Stimulated activated CD4-positive, alpha-beta T cell treated with anti-CD3 and anti-CD28 coated beads, Interleukin-4, amount 100 ng/mL, for 48 hours (primary cell): ENCODE data around the gene VAT1L.

Experiments used
- DNase-seq, 2 donors: peaks; one replicate each; pipeline ENCODE4 v3.0.0-alpha.2; 2020; ENCODE audit warnings: low read depth in 2 of 2

The VAT1L gene

GRCh38 chr16:77869997-77870813 lies 81.8 kb downstream of the VAT1L start:
- DNase-seq = no peak

- no peak for DNase-seq
These were observed 83.6 kb downstream of the VAT1L start for GRCh38 chr16:77871932-77872331.

DNA sequence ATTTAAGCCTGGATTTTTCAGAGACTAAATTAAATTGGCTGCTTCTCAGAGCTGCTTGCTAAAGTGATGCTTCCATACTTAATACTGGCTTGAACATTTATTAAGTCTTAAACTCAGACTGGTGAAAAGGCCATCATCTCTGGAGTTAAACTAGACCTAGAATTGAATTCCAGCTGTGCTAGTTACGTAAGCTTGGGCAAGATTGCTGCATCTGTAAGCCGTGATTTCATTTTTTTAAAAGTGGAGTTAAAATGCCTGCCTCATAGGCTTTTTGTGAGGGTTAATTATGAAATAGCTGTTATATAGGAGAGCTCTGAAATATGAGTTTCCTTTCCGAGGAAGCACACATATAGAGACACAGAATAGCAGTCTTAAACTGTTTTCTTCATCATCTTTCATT lies 84.7 kb downstream of the VAT1L start:
- no peak for DNase-seq

DNA sequence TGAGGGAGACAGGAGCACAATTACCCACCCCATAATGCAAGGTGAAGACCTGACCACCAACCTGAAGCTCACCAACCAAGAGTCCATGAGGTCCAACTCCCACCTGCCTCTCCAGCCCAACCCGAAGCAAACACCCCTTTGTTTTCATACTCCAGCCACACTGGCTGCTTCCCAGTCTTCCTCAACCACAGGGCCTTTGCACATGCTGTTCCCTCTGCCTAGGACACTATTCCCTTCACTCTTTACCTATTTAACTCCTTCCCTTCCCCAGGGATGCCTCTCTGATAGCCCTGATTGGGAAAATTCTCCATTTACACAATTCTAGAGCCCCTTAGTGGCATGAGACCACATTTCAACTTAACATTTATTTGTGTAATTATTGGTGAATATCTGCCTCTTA lies 86.0 kb downstream of the VAT1L start:
- DNase-seq = no peak

- DNase-seq = no peak
These were observed 88.4 kb downstream of the VAT1L start for GRCh38 chr16:77876776-77877175.

GRCh38 chr16:77877712-77878347 lies 89.5 kb downstream of the VAT1L start:
- no peak for DNase-seq

DNA sequence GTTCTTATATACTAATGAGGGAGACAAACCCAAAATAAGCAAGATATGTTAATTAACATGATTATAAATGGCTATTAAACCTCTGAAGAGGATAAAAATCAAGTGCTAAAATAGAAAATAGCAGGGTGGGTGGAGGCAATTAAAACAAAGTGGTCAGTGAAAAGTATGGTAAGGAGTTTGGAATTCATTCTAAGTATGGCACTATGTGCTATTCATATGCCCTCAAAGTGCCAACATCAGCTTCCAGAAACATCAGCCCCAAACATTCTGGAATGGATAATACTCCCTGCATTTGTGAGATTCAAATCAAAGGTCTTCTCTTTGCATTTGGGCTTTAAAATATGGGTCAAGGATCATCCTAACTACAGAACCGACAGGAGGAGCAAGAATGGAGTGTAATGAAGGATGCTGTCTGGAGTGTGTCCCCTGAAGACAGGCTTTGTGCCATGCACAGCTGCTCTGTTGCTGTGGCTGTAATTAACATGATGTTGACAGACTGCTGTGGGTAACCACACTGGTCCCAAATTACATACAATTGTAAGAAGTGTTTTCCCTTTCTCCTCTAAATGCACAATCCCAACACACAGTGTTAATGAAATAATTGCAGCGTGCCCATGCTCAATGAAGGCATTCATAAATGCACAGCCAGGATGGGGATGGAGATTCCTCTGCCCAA lies 93.1 kb downstream of the VAT1L start:
- DNase-seq = no peak

- DNase-seq = no peak
These were observed 94.0 kb downstream of the VAT1L start for GRCh38 chr16:77882358-77882757.

DNA sequence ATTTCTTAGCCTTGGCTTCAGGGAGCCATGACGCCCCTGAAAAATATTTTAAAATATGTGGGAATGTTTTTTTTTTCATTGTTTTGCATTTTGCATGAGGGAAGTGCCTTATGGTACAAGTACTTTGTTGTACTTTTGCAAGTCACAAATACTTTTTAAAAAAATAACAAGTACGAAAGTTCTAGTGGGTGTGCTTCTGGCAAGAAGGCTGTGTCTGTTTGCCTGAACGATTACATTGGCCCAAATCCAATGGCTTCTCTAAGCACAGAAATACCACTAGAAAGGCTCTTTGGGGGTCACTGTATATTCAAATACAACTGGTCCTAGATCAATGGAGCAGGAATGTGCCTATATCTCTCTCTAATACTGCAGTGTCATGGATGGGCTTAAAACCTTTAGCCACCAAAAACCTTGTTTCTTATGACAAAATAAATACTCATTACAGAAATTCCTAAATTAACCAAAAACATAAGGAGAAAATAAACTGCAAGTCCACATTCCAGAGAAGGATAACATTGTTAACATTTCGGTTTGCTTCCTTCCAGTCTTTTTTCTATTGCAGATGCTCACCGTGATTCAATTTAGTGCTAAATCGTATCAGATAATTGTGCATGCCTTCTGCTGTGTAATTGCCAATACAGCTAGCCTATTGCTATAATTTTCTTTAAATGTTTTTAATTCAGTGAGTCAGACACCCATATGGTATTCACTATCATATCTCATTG lies 97.4 kb downstream of the VAT1L start:
- DNase-seq = no peak

GRCh38 chr16:77888871-77889270 lies 100.5 kb downstream of the VAT1L start:
- DNase-seq = no peak

- no peak for DNase-seq
These were observed 101.7 kb downstream of the VAT1L start for GRCh38 chr16:77890075-77890474.

DNA sequence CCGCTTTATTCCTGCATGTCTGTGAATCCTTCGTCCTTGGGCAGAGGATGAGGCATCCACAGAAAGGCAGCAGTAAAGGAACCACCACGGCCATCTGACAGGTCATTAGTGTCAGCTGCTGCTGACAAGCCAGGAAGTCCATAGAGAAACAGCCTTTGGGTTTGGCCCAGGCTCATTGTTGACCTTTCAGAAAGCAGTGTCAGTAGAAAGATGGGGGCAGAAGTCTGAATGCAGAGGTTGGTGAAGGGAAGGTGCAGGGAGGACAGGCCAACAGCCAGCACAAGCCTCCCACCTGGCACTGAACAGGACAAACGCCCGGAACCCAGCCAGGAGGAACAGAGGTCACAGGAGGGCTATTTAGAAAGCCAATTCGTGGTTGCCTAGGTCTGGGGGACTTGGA lies 105.8 kb downstream of the VAT1L start:
- DNase-seq = no peak

- no peak for DNase-seq
These were observed 107.6 kb downstream of the VAT1L start for GRCh38 chr16:77895962-77896361.

DNA sequence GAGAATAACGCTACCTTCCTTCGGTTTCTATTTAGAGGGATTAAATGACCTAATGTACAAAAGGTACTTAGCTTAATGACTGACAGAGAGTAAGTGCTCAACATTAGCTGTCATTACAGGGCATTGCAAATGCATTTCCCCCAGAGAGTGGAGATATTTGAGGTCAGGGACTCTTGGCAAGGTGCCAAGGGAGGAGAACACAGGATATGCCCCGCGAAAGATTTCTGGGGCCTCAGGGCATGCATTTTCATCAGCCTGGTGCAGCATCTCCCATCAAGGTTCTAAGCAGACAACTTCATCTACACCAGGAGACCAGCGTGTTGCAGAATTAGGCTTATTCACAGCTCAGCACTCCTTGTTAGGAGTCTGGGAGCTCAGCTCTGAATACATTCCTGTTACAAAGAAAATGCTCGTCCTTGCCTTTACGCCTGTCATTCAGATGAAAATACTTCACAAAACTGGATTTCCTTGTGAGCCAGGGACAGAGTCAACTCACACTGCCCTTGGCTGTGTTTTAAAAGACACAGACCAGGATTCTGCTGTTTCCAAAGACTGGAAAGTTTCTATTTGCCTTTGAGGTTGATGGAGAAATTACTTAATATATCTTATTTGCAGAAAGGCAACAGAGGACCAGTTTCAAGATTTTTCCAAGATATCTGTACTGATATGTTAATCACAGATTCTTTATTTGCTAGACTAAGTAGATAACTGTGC lies 108.2 kb downstream of the VAT1L start:
- no peak for DNase-seq

GRCh38 chr16:77897129-77897437 lies 108.7 kb downstream of the VAT1L start:
- DNase-seq = no peak

DNA sequence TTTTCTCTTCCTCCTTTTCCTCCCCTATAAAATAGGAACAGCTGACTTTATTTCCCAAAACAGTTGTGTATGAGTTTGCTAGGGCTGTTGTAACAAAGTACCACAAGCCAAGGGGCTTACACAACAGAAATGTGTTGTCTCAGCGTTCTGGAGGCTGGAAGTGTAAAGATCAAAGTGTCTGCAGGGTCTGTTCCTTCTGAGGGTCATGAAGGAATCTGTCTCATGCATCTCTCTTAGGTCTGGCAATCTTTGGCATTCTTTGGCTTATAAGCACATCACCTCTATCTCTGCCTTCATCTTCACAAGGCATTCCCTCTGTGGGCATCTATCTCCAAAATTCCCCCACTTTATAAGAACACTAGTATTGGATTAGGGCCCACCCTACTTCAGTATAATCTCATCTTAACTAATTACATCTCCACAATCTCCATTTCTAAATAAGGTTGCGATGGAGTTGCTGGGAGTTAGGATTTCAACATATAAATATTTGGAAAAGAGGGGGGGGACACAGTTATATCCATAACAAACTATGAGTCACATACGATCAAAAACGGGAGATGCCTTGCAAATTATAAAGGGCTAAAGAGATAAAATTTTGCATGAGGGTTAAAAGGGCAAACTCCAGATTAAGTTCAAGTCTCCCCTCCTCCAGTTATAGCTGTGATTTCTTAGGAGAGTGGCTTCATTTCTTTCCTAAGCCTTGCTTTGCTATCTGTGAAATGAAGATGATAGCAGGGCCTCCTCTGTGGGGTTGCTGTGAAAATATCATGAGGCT lies 109.7 kb downstream of the VAT1L start:
- DNase-seq = no peak

- DNase-seq = no peak
These were observed 110.4 kb downstream of the VAT1L start for GRCh38 chr16:77898671-77899211.

DNA sequence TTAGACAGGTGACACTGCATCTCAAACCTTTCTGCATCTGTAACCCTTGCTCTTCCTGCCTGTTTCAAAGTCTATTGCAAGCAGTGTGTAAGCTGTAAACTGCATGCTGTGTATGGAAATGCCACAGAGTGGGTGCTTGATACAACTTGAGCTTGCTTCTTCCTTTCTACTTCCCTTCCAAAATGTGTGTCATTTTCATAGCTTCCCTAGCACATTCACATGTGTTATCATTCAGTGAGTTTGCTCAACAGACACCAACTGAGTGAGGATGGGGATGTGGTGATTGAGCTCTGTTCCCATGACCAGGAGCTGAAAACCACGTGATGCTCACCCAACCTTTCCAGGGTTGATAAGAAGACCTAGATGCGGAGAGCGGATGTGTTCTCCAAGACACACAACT lies 111.1 kb downstream of the VAT1L start:
- DNase-seq = no peak

DNA sequence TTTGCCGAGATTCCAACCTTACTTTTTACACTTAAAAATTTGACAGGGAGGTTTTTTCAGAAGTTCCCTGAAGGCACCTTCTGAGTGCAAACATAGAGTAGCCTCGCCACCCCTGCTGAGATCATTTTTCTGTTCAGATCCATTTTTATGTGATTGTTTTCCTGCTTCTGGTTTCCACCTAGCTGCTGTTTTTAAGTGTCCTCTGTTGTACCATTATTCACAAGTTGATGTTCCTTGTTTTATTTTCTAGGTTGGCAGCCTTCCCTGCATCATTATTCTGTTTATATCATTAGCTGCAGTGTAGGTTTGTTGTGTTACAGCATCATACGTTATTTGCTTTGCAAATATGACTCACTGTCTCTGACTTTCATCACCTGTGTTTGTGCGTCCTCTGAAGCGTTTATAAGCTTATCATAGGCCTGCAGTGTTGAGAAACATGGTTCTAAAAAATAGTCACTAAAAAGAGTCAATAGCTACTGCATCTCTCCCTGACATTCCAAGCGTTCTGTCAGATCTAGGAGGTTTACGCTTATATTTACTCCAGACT lies 117.1 kb downstream of the VAT1L start:
- no peak for DNase-seq

DNA sequence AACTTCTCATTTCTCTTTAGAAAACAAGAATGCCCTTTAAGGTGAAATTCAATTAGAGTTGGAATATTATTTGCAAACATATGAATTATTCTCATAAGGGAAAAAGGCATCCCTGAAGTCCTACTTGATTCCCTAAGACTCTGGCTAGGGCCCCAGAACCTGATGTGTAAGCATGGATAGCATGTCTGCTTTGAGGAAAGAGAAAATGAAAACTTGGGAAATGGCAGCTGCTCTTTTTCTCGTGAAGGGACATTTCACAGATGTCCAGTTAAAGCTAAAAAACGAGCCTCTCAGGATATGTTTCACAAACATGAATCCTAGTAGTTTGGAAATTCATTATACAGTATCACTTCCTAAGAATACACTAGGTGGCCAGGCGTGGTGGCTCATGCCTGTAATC lies 121.7 kb downstream of the VAT1L start:
- no peak for DNase-seq
